GM23248 (cell line): ENCODE data around the gene MXRA8.

Source experiments
- EZH2 ChIP-seq: fragments of 200-600 bp; sonication (generic); IDR thresholded peaks from 2 replicates; pipeline ENCODE4 v1.6.1; 2018; ENCODE audit warnings: antibody characterized with exemption, mild to moderate bottlenecking; ENCODE audit not compliant: insufficient read depth, poor library complexity, severe bottlenecking
- EZH2phosphoT487 ChIP-seq: fragments of 200-600 bp; sonication (generic); IDR thresholded peaks from 2 replicates; pipeline ENCODE4 v1.6.1; 2018; ENCODE audit warnings: antibody characterized with exemption, moderate library complexity, mild to moderate bottlenecking, low read depth; ENCODE audit not compliant: insufficient read depth

- no peak for TF ChIP-seq EZH2
- TF ChIP-seq EZH2phosphoT487 = no peak
Observed at GRCh38 chr1:1307261-1307922, 51.0 kb downstream of the MXRA8 start.
